Hepatocyte (in vitro differentiated cells): ENCODE results near the gene CPED1. TPM values are rescaled to one million over a fixed set of nuclear protein-coding genes. Genes with fewer than 3 reads are reported as not detected.

Experiments used
- DNase-seq: peaks from one replicate; pipeline ENCODE4 v3.0.0-alpha.2; 2016; ENCODE audit warnings: low spot score
- H2AFZ ChIP-seq: fragments of 200-600 bp; sonication (generic); 2 replicates; pipeline ENCODE4 v1.6.0; 2016; ENCODE audit warnings: antibody characterized with exemption, mild to moderate bottlenecking
- H3K27ac ChIP-seq: fragments of 200-600 bp; sonication (generic); 2 replicates; pipeline ENCODE4 v1.5.1; 2016; ENCODE audit warnings: mild to moderate bottlenecking
- H3K27me3 ChIP-seq: fragments of 200-600 bp; sonication (generic); 2 replicates; pipeline ENCODE4 v1.6.1; 2016
- H3K36me3 ChIP-seq: fragments of 200-600 bp; sonication (generic); replicated peaks from 2 replicates; pipeline ENCODE4 v1.5.1; 2016; ENCODE audit warnings: low read depth; ENCODE audit not compliant: insufficient read depth
- H3K4me1 ChIP-seq: fragments of 200-600 bp; sonication (generic); 2 replicates; pipeline ENCODE4 v1.5.1; 2016; ENCODE audit warnings: mild to moderate bottlenecking, moderate library complexity; ENCODE audit not compliant: insufficient read depth
- H3K4me2 ChIP-seq: fragments of 200-600 bp; sonication (generic); 2 replicates; pipeline ENCODE4 v1.6.0; 2016
- H3K4me3 ChIP-seq: fragments of 200-600 bp; sonication (generic); 2 replicates; pipeline ENCODE4 v1.5.1; 2016; ENCODE audit warnings: mild to moderate bottlenecking
- H3K79me2 ChIP-seq: fragments of 200-600 bp; sonication (generic); 2 replicates; pipeline ENCODE4 v1.6.0; 2017; ENCODE audit warnings: mild to moderate bottlenecking
- H3K9me2 ChIP-seq: fragments of 200-600 bp; sonication (generic); replicated peaks from 2 replicates; pipeline ENCODE4 v1.6.0; 2017; ENCODE audit warnings: mild to moderate bottlenecking; ENCODE audit not compliant: insufficient read depth
- H3K9me3 ChIP-seq: fragments of 200-600 bp; sonication (generic); 2 replicates; pipeline ENCODE4 v1.5.1; 2016; ENCODE audit warnings: low read depth, mild to moderate bottlenecking
- H4K20me1 ChIP-seq: fragments of 200-600 bp; sonication (generic); 2 replicates; pipeline ENCODE4 v1.6.0; 2016; ENCODE audit warnings: mild to moderate bottlenecking; ENCODE audit not compliant: insufficient read depth, poor library complexity, severe bottlenecking
- EZH2 ChIP-seq: fragments of 200-600 bp; sonication (generic); IDR thresholded peaks from 2 replicates; pipeline ENCODE4 v1.6.1; 2016; ENCODE audit warnings: antibody characterized with exemption, mild to moderate bottlenecking, borderline replicate concordance
- EZH2phosphoT487 ChIP-seq: fragments of 200-600 bp; sonication (generic); IDR thresholded peaks from one replicate; pipeline ENCODE4 v1.6.1; 2018; ENCODE audit warnings: antibody characterized with exemption, mild to moderate bottlenecking, low read depth, moderate library complexity; ENCODE audit not compliant: unreplicated experiment, severe bottlenecking
- WGBS: methylation state at CpG from one replicate; pipeline ENCODE4 v1.1.6; 2016; ENCODE audit warnings: low lambda C conversion rate; ENCODE audit errors: missing lambda C conversion rate; 5-methylcytosine and 5-hydroxymethylcytosine counted together
- polyA plus RNA-seq: library from polyadenylated mRNA; unstranded; fragments of >200 nt; fragmentation: Nextera tagmentation; extraction: Ambion mirVana; gene quantifications from 2 replicates; pipeline ENCODE4 v1.2.1, GENCODE V29; 2016
- total RNA-seq: library from RNA; depleted of rRNA; stranded (reverse); fragments of >200 nt; gene quantifications from 2 replicates; pipeline ENCODE4 v1.2.3, GENCODE V29; 2014
- TF ChIP-seq, protein P1 (sequence below): fragments of 200-600 bp; sonication (generic); IDR thresholded peaks from 2 replicates; pipeline ENCODE4 v1.5.1; 2016; ENCODE audit warnings: antibody characterized with exemption, mild to moderate bottlenecking; ENCODE audit not compliant: poor library complexity

CPED1 gene
- total and polyA plus RNA-seq, 2 experiments from 2014 or later, result 10.1 to 30.5 TPM

DNA sequence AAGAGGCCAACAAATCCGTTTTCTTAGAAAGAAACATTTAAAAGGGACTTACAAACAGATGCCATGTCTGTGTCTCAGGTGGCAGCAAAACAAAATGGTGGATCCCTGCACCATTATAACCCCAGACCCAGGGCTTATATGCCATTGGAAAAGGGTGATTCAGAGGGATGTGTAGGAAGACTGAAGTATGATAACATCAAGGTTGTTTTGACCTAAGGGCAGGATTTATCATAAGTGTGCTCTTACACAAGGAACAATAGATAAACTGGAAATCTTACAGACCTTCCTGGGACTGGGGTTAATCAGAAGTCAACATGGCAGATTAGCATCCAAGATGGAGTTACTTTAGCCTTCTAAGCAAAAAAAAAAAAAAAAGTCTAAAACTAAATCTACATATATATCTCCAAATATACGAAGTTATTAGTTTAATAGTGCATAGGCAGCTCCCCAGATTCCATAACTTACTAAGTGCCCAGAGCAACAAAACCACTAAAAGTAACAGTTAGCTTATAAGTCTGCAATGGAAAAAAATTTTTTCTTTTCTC lies 306.0 kb downstream of the CPED1 start:
- TF ChIP-seq, protein P1, sequence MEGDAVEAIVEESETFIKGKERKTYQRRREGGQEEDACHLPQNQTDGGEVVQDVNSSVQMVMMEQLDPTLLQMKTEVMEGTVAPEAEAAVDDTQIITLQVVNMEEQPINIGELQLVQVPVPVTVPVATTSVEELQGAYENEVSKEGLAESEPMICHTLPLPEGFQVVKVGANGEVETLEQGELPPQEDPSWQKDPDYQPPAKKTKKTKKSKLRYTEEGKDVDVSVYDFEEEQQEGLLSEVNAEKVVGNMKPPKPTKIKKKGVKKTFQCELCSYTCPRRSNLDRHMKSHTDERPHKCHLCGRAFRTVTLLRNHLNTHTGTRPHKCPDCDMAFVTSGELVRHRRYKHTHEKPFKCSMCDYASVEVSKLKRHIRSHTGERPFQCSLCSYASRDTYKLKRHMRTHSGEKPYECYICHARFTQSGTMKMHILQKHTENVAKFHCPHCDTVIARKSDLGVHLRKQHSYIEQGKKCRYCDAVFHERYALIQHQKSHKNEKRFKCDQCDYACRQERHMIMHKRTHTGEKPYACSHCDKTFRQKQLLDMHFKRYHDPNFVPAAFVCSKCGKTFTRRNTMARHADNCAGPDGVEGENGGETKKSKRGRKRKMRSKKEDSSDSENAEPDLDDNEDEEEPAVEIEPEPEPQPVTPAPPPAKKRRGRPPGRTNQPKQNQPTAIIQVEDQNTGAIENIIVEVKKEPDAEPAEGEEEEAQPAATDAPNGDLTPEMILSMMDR, result no peak
- no peak for TF ChIP-seq EZH2
- no peak for TF ChIP-seq EZH2phosphoT487
- H3K27me3 ChIP-seq, result no peaks in the 10 kb centered on the region
- no peaks in the 10 kb centered on the region for H3K9me2 ChIP-seq
- H4K20me1 ChIP-seq, result no peaks in the 10 kb centered on the region
- no peaks in the 10 kb centered on the region for H3K79me2 ChIP-seq
- H3K9me3 ChIP-seq, result no peaks in the 10 kb centered on the region
- H3K27ac ChIP-seq, result no peak overlapping the region
- no peaks in the 10 kb centered on the region for H3K36me3 ChIP-seq
- DNase-seq, result no peak
- H3K4me1 ChIP-seq, result peaks cover 5% of the 10 kb centered on the region
- no peak overlapping the region for H2AFZ ChIP-seq
- no peak overlapping the region for H3K4me3 ChIP-seq
- 76% methylated on average over 2 of the region's 2 CpGs for WGBS
- no peak overlapping the region for H3K4me2 ChIP-seq

DNA sequence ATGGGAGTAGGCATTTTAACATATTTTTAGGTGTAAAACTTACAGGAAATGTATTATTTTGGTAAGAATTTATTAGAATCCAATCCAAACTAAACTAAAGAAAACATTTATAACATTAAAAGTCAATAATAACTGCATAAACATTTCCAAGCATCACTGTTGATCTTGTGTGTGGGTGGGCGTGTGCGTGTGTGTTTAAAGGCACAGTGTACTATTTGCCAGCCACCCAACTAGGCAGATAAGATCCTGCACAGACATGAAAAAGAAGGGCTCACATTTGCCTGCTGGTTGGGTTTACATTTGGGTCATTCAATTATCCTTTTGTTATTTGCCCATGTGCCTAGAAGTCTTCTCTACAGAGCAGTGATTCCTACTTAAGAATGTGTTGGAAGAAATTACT lies 309.3 kb downstream of the CPED1 start:
- WGBS, result 35% methylated on average over 2 of the region's 2 CpGs
- no peak for DNase-seq

DNA sequence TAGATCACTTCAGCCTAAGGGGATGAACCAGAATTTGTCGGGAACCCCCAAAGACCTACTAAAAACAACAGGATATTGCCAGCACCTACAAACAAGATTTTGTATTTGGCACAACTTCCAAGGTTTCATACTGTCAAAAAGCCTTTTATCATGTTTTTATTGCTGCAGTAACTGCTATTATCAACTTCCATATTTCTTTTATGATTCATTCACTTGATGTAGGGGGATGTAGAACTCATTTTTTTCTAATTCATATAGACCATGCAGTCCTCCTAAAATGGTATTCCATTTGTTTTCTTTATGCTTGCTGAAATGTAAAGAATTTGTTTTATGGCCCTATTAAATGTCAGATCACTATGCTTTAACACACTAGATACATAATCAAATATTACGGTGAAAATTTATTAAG lies 310.3 kb downstream of the CPED1 start:
- no peaks in the 10 kb centered on the region for H3K79me2 ChIP-seq
- H4K20me1 ChIP-seq, result no peaks in the 10 kb centered on the region
- H3K27ac ChIP-seq, result no peak overlapping the region
- no peaks in the 10 kb centered on the region for H3K9me2 ChIP-seq
- H3K9me3 ChIP-seq, result no peaks in the 10 kb centered on the region
- H2AFZ ChIP-seq, result no peak overlapping the region
- H3K4me3 ChIP-seq, result no peak overlapping the region
- TF ChIP-seq, protein P1, result no peak
- TF ChIP-seq EZH2phosphoT487 (no peak), EZH2 (no peak)
- no peak for DNase-seq
- H3K4me2 ChIP-seq, result no peak overlapping the region
- H3K36me3 ChIP-seq, result no peaks in the 10 kb centered on the region
- H3K27me3 ChIP-seq, result no peaks in the 10 kb centered on the region
- 59% methylated on average over 2 of the region's 2 CpGs for WGBS
- H3K4me1 ChIP-seq, result peaks cover 5% of the 10 kb centered on the region

More for the DNA sequence above, 309.3 kb downstream of the CPED1 start:
- Histone ChIP-seq H3K27me3 (no peaks in the 10 kb centered on the region), H3K9me2 (no peaks in the 10 kb centered on the region), H3K4me3 (no peak overlapping the region), H3K27ac (no peak overlapping the region), H3K4me2 (no peak overlapping the region), H3K79me2 (no peaks in the 10 kb centered on the region), H4K20me1 (no peaks in the 10 kb centered on the region), H3K9me3 (no peaks in the 10 kb centered on the region), H2AFZ (no peak overlapping the region), H3K36me3 (no peaks in the 10 kb centered on the region), H3K4me1 (peaks cover 5% of the 10 kb centered on the region)
- TF ChIP-seq EZH2, result no peak
- no peak for TF ChIP-seq EZH2phosphoT487
- TF ChIP-seq, protein P1, result no peak
